HepG2 (cell line): ENCODE results near the gene MEI1. TPM values are rescaled to one million over a fixed set of nuclear protein-coding genes. Genes with fewer than 3 reads are reported as not detected.

Experiments used
- ARNTL ChIP-seq: sonication (generic); formaldehyde crosslinking; IDR thresholded peaks from 2 replicates; pipeline ENCODE4 v1.4.0; 2020; ENCODE audit warnings: mild to moderate bottlenecking, missing genetic modification reagents
- IRX3 ChIP-seq: sonication (generic); formaldehyde crosslinking; IDR thresholded peaks from 2 replicates; pipeline ENCODE4 v1.8.1; 2023; ENCODE audit warnings: mild to moderate bottlenecking, low read depth, missing genetic modification reagents, borderline replicate concordance
- JUNB ChIP-seq: sonication (generic); formaldehyde crosslinking; IDR thresholded peaks from 2 replicates; pipeline ENCODE4 v1.8.0; 2022; ENCODE audit warnings: missing genetic modification reagents, mild to moderate bottlenecking, borderline replicate concordance
- KAT8 ChIP-seq: IDR thresholded peaks from 2 replicates; pipeline ENCODE4 v1.6.1; 2016; ENCODE audit warnings: missing genetic modification reagents, missing compliant biosample characterization
- KLF16 ChIP-seq, 2 experiments: sonication (generic) in 1 of 2; formaldehyde crosslinking in 1 of 2; IDR thresholded peaks; 2 replicates each; pipeline versions ENCODE4 v1.6.1 to v1.8.0; 2016 to 2023; ENCODE audit warnings: missing genetic modification reagents in 2 of 2, missing compliant biosample characterization in 1 of 2
- NBN ChIP-seq: fragments of 450-650 bp; conservative IDR thresholded peaks from 2 replicates; pipeline ENCODE4 v1.6.1; 2017
- PRPF4 ChIP-seq: fragments of 200-400 bp; formaldehyde crosslinking; IDR thresholded peaks from 2 replicates; pipeline ENCODE4 v1.6.1; 2016; ENCODE audit warnings: low read length, low read depth; ENCODE audit not compliant: poor library complexity, severe bottlenecking
- RARA ChIP-seq: IDR thresholded peaks from 2 replicates; pipeline ENCODE4 v1.6.1; 2016; ENCODE audit warnings: missing genetic modification reagents, missing compliant biosample characterization
- REXO4 ChIP-seq: sonication (generic); formaldehyde crosslinking; IDR thresholded peaks from 2 replicates; pipeline ENCODE4 v1.8.0; 2022; ENCODE audit warnings: missing genetic modification reagents, mild to moderate bottlenecking, borderline replicate concordance
- SP2 ChIP-seq: sonication (generic); formaldehyde crosslinking; IDR thresholded peaks from 2 replicates; pipeline ENCODE4 v1.5.1; 2020; ENCODE audit warnings: mild to moderate bottlenecking, missing genetic modification reagents
- TBX2 ChIP-seq: sonication (generic); formaldehyde crosslinking; IDR thresholded peaks from 2 replicates; pipeline ENCODE4 v1.5.0; 2020; ENCODE audit warnings: missing genetic modification reagents, mild to moderate bottlenecking, borderline replicate concordance
- TCF7 ChIP-seq: sonication (generic); IDR thresholded peaks from 2 replicates; pipeline ENCODE4 v1.6.1; 2016; ENCODE audit warnings: antibody characterized with exemption, low read depth
- ZMAT3 ChIP-seq: sonication (generic); formaldehyde crosslinking; conservative IDR thresholded peaks from 2 replicates; pipeline ENCODE4 v1.7.0; 2021; ENCODE audit warnings: missing genetic modification reagents
- ZMYM2 ChIP-seq: sonication (generic); formaldehyde crosslinking; IDR thresholded peaks from 2 replicates; pipeline ENCODE4 v1.8.0; 2022; ENCODE audit warnings: mild to moderate bottlenecking, missing genetic modification reagents
- ZNF124 ChIP-seq: sonication (generic); formaldehyde crosslinking; IDR thresholded peaks from 2 replicates; pipeline ENCODE4 v1.4.0; 2020; ENCODE audit warnings: missing genetic modification reagents
- ZNF263 ChIP-seq: sonication (generic); formaldehyde crosslinking; IDR thresholded peaks from 2 replicates; pipeline ENCODE4 v1.4.0; 2020; ENCODE audit warnings: missing genetic modification reagents
- ZNF780A ChIP-seq: sonication (generic); formaldehyde crosslinking; IDR thresholded peaks from 2 replicates; pipeline ENCODE4 v1.8.0; 2022; ENCODE audit warnings: mild to moderate bottlenecking, missing genetic modification reagents, moderate library complexity
- ZNF879 ChIP-seq: sonication (generic); formaldehyde crosslinking; IDR thresholded peaks from 2 replicates; pipeline ENCODE4 v1.8.1; 2023; ENCODE audit warnings: missing genetic modification reagents
- ZSCAN25 ChIP-seq: sonication (generic); formaldehyde crosslinking; IDR thresholded peaks from 2 replicates; pipeline ENCODE4 v1.8.0; 2022; ENCODE audit warnings: mild to moderate bottlenecking, missing genetic modification reagents
- polyA plus RNA-seq, 8 experiments: library from polyadenylated mRNA; depleted of rRNA in 3 of 8; stranded (reverse) in 7 of 8; unstranded in 1 of 8; fragments of >200 nt; fragmentation: Illumina TruSeq in 4 of 8; extraction: Trizol in 4 of 8; gene quantifications; 2 replicates each; pipeline versions ENCODE4 v1.2.1 to v1.2.3, GENCODE V29; 2011 to 2016; ENCODE audit warnings: low read depth in 4 of 8, missing spikeins in 1 of 8, mixed read lengths in 1 of 8; ENCODE audit not compliant: insufficient read depth in 1 of 8
- total RNA-seq, 5 experiments: library from RNA; depleted of rRNA; stranded (reverse); fragments of >200 nt; fragmentation: Illumina TruSeq; extraction: Trizol; gene quantifications; 2 replicates each; pipeline ENCODE4 v1.2.3, GENCODE V29; 2016; ENCODE audit warnings: low read depth in 1 of 5
- TF ChIP-seq, protein P1 (sequence below): sonication (generic); formaldehyde crosslinking; IDR thresholded peaks from 2 replicates; pipeline ENCODE4 v1.4.0; 2020; ENCODE audit warnings: missing genetic modification reagents
- TF ChIP-seq, protein P2 (sequence below): sonication (generic); formaldehyde crosslinking; IDR thresholded peaks from 2 replicates; pipeline ENCODE4 v1.4.0; 2020; ENCODE audit warnings: missing genetic modification reagents
- TF ChIP-seq, protein P3 (sequence below): IDR thresholded peaks from 2 replicates; pipeline ENCODE4 v1.6.1; 2012; ENCODE audit warnings: inconsistent platforms
- TF ChIP-seq, protein P4 (sequence below): sonication (generic); formaldehyde crosslinking; IDR thresholded peaks from 2 replicates; pipeline ENCODE4 v1.5.1; 2020; ENCODE audit warnings: missing genetic modification reagents, mild to moderate bottlenecking, borderline replicate concordance

MEI1 gene
- total and polyA plus RNA-seq, 2 of the 13 experiments (the other 11 are each of a cell fraction or from before 2014, with no cell fraction given) = 0.75 to 1.9 TPM

DNA sequence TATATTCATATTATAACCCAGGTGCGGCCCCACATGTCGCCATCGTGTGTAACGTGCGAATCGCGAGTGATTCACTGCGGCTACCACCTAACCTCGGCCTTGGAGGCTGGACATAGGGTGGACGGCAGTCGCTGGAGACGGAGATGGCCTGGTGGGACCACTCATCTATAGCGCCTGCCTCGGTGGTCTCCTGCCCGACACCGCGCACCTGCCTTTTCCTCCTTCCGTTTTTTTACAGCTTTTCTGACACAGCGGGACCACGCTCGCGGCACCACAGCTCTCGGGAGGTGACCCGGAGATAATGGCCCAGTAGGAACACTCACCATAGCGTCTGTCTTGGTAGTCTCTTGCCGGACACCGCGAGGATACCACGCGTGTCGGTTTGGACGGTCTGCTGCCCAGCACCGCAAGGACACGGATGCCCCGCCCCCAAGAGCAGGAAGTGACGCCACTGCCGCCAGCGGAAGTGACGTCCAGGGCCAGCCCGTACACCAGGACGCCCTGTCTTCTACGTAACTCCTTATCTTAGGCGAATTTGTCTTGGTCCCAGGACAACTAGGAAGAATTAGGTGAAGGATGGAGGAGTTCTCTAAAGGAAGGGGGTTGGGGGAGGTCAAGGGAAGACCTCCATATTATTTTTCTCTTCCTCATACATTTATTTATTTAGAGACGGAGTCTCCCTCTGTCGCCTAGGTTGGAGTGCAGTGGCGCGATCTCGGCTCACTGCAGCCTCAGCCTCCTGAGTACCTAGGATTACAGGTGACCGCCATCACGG is 17.1 kb upstream of the MEI1 start (continued):
- TF ChIP-seq, protein P1, sequence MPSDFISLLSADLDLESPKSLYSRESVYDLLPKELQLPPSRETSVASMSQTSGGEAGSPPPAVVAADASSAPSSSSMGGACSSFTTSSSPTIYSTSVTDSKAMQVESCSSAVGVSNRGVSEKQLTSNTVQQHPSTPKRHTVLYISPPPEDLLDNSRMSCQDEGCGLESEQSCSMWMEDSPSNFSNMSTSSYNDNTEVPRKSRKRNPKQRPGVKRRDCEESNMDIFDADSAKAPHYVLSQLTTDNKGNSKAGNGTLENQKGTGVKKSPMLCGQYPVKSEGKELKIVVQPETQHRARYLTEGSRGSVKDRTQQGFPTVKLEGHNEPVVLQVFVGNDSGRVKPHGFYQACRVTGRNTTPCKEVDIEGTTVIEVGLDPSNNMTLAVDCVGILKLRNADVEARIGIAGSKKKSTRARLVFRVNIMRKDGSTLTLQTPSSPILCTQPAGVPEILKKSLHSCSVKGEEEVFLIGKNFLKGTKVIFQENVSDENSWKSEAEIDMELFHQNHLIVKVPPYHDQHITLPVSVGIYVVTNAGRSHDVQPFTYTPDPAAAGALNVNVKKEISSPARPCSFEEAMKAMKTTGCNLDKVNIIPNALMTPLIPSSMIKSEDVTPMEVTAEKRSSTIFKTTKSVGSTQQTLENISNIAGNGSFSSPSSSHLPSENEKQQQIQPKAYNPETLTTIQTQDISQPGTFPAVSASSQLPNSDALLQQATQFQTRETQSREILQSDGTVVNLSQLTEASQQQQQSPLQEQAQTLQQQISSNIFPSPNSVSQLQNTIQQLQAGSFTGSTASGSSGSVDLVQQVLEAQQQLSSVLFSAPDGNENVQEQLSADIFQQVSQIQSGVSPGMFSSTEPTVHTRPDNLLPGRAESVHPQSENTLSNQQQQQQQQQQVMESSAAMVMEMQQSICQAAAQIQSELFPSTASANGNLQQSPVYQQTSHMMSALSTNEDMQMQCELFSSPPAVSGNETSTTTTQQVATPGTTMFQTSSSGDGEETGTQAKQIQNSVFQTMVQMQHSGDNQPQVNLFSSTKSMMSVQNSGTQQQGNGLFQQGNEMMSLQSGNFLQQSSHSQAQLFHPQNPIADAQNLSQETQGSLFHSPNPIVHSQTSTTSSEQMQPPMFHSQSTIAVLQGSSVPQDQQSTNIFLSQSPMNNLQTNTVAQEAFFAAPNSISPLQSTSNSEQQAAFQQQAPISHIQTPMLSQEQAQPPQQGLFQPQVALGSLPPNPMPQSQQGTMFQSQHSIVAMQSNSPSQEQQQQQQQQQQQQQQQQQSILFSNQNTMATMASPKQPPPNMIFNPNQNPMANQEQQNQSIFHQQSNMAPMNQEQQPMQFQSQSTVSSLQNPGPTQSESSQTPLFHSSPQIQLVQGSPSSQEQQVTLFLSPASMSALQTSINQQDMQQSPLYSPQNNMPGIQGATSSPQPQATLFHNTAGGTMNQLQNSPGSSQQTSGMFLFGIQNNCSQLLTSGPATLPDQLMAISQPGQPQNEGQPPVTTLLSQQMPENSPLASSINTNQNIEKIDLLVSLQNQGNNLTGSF = no peak
- TF ChIP-seq JUNB (CRISPR knock-in tag) (no peak), RARA (CRISPR knock-in tag) (0 out of 2 replicates have a peak, but pooled peaks have one; percentile 6), ZNF263 (no peak), ARNTL (CRISPR knock-in tag) (no peak), PRPF4 (no peak), IRX3 (CRISPR knock-in tag) (no peak), TCF7 (no peak), ZNF879 (CRISPR knock-in tag) (no peak), ZSCAN25 (CRISPR knock-in tag) (no peak), KAT8 (CRISPR knock-in tag) (peak; percentile 90), TBX2 (CRISPR knock-in tag) (no peak; the same call in 1 of the 2 replicates), ZNF780A (no peak), NBN (no peak), KLF16 (CRISPR knock-in tag; IDR thresholded peaks at IDR 0.05) (no peak; a peak in 1 of 4 replicates), ZNF124 (peak; percentile 81), SP2 (CRISPR knock-in tag) (peak; percentile 74), ZMYM2 (no peak), ZMAT3 (0 out of 2 replicates have a peak, but pooled peaks have one; percentile 56), REXO4 (CRISPR knock-in tag) (no peak)
- TF ChIP-seq, protein P2, sequence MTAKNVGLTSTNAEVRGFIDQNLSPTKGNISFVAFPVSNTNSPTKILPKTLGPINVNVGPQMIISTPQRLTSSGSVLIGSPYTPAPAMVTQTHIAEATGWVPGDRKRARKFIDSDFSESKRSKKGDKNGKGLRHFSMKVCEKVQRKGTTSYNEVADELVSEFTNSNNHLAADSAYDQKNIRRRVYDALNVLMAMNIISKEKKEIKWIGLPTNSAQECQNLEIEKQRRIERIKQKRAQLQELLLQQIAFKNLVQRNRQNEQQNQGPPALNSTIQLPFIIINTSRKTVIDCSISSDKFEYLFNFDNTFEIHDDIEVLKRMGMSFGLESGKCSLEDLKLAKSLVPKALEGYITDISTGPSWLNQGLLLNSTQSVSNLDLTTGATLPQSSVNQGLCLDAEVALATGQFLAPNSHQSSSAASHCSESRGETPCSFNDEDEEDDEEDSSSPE (CRISPR knock-in tag) = no peak
- TF ChIP-seq, protein P3, sequence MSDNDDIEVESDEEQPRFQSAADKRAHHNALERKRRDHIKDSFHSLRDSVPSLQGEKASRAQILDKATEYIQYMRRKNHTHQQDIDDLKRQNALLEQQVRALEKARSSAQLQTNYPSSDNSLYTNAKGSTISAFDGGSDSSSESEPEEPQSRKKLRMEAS = peak; percentile 91
- TF ChIP-seq, protein P4, sequence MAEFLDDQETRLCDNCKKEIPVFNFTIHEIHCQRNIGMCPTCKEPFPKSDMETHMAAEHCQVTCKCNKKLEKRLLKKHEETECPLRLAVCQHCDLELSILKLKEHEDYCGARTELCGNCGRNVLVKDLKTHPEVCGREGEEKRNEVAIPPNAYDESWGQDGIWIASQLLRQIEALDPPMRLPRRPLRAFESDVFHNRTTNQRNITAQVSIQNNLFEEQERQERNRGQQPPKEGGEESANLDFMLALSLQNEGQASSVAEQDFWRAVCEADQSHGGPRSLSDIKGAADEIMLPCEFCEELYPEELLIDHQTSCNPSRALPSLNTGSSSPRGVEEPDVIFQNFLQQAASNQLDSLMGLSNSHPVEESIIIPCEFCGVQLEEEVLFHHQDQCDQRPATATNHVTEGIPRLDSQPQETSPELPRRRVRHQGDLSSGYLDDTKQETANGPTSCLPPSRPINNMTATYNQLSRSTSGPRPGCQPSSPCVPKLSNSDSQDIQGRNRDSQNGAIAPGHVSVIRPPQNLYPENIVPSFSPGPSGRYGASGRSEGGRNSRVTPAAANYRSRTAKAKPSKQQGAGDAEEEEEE (CRISPR knock-in tag) = 0 out of 2 replicates have a peak, but pooled peaks have one; percentile 76
